Spinal cord (tissue), 10 donors: ENCODE measurements around the gene NCF4. TPM values are rescaled to one million over a fixed set of nuclear protein-coding genes. Genes with fewer than 3 reads are reported as not detected.

Experiments
- DNase-seq, 6 donors: peaks; one replicate each; pipeline versions ENCODE4 v3.0.0 to v3.0.0-alpha.2; 2013 to 2015; ENCODE audit warnings: low spot score in 6 of 6, low read depth in 4 of 6
- H3K27ac ChIP-seq: one replicate; pipeline ENCODE4 v1.5.1; 2013; ENCODE audit warnings: low read depth, low read length, control low read depth
- H3K27me3 ChIP-seq: one replicate; pipeline ENCODE4 v1.6.1; 2013; ENCODE audit warnings: low read length; ENCODE audit not compliant: control insufficient read depth, insufficient read depth
- H3K36me3 ChIP-seq: one replicate; pipeline ENCODE4 v1.6.1; 2013; ENCODE audit warnings: low read length; ENCODE audit not compliant: control insufficient read depth, insufficient read depth
- H3K4me1 ChIP-seq: one replicate; pipeline ENCODE4 v1.6.1; 2013; ENCODE audit warnings: low read length; ENCODE audit not compliant: control insufficient read depth, insufficient read depth
- H3K4me3 ChIP-seq: one replicate; pipeline ENCODE4 v1.5.1; 2013; ENCODE audit warnings: low read depth, low read length, control low read depth
- H3K9me3 ChIP-seq: one replicate; pipeline ENCODE4 v1.6.1; 2013; ENCODE audit warnings: low read length; ENCODE audit not compliant: control insufficient read depth, insufficient read depth
- WGBS: methylation state at CpG from one replicate; pipeline ENCODE4 v1.1.5; 2013; ENCODE audit warnings: missing lambda C conversion rate; ENCODE audit not compliant: insufficient coverage; 5-methylcytosine and 5-hydroxymethylcytosine counted together
- polyA plus RNA-seq, 2 donors: library from polyadenylated mRNA; unstranded; fragments of 120-200 nt; gene quantifications; one replicate each; pipeline ENCODE4 v1.2.1, GENCODE V29; 2013; ENCODE audit not compliant: insufficient read length in 2 of 2
- total RNA-seq, 2 donors: library from RNA; depleted of rRNA in 1 of 2; stranded (reverse); fragments of 120-200 nt in 1 of 2; fragments of >200 nt in 1 of 2; gene quantifications; one replicate each; pipeline versions ENCODE4 v1.2.3 to v1.2.4, GENCODE V29; 2013 to 2014
- donor health status: healthy.

The NCF4 gene
- total and polyA plus RNA-seq, 4 donors, result 3.4 to 9.0 (median 5.3) TPM

GRCh38 chr22:36833073-36833472 is 27.7 kb upstream of the NCF4 start:
- Histone ChIP-seq H3K9me3 (no peaks in the 10 kb centered on the region), H3K27me3 (no peaks in the 10 kb centered on the region), H3K36me3 (no peaks in the 10 kb centered on the region), H3K4me1 (no peaks in the 10 kb centered on the region), H3K27ac (no peak overlapping the region), H3K4me3 (no peak overlapping the region)
- 72% methylated on average over 3 of the region's 3 CpGs for WGBS
- no peak for DNase-seq

- H3K4me1 ChIP-seq, result no peaks in the 10 kb centered on the region
- WGBS, result 62% methylated on average over 3 of the region's 5 CpGs
- DNase-seq, result no peak
Measured at GRCh38 chr22:36835903-36836302, 24.9 kb upstream of the NCF4 start.

GRCh38 chr22:36838119-36839030 is 22.4 kb upstream of the NCF4 start:
- Histone ChIP-seq H3K4me3 (no peak overlapping the region), H3K27me3 (no peaks in the 10 kb centered on the region), H3K36me3 (no peaks in the 10 kb centered on the region), H3K27ac (no peak overlapping the region), H3K9me3 (no peaks in the 10 kb centered on the region), H3K4me1 (no peaks in the 10 kb centered on the region)
- DNase-seq, result no peak
- 77% methylated on average over 10 of the region's 10 CpGs for WGBS

More at GRCh38 chr22:36835903-36836302, 24.9 kb upstream of the NCF4 start:
- H3K9me3 ChIP-seq, result no peaks in the 10 kb centered on the region
- H3K4me3 ChIP-seq, result no peak overlapping the region
- no peaks in the 10 kb centered on the region for H3K36me3 ChIP-seq
- no peaks in the 10 kb centered on the region for H3K27me3 ChIP-seq
- H3K27ac ChIP-seq, result no peak overlapping the region

- H3K9me3 ChIP-seq, result no peaks in the 10 kb centered on the region
- DNase-seq, result no peak
- H3K4me3 ChIP-seq, result no peak overlapping the region
- H3K4me1 ChIP-seq, result no peaks in the 10 kb centered on the region
- no peaks in the 10 kb centered on the region for H3K27me3 ChIP-seq
- 96% methylated on average over 7 of the region's 10 CpGs for WGBS
- no peak overlapping the region for H3K27ac ChIP-seq
- H3K36me3 ChIP-seq, result no peaks in the 10 kb centered on the region
Measured at GRCh38 chr22:36839356-36840073, 21.3 kb upstream of the NCF4 start.

- Histone ChIP-seq H3K9me3 (no peaks in the 10 kb centered on the region), H3K27ac (no peak overlapping the region), H3K36me3 (no peaks in the 10 kb centered on the region), H3K4me1 (no peaks in the 10 kb centered on the region), H3K27me3 (no peaks in the 10 kb centered on the region), H3K4me3 (no peak overlapping the region)
- no peak for DNase-seq
- 85% methylated on average over 8 of the region's 8 CpGs for WGBS
Measured at GRCh38 chr22:36840106-36840505, 20.7 kb upstream of the NCF4 start.

GRCh38 chr22:36846271-36846670 is 14.5 kb upstream of the NCF4 start:
- WGBS, result 73% methylated on average over 5 of the region's 5 CpGs
- H3K27ac ChIP-seq, result no peak overlapping the region
- H3K9me3 ChIP-seq, result no peaks in the 10 kb centered on the region
- H3K4me1 ChIP-seq, result no peaks in the 10 kb centered on the region
- H3K36me3 ChIP-seq, result no peaks in the 10 kb centered on the region
- no peak overlapping the region for H3K4me3 ChIP-seq
- DNase-seq, result no peak
- H3K27me3 ChIP-seq, result peaks cover 2% of the 10 kb centered on the region

GRCh38 chr22:36846949-36847348 is 13.9 kb upstream of the NCF4 start:
- DNase-seq, result no peak
- 57% methylated on average over 6 of the region's 6 CpGs for WGBS
- H3K27me3 ChIP-seq, result peaks cover 2% of the 10 kb centered on the region
- no peaks in the 10 kb centered on the region for H3K4me1 ChIP-seq
- H3K4me3 ChIP-seq, result no peak overlapping the region
- H3K9me3 ChIP-seq, result no peaks in the 10 kb centered on the region
- H3K36me3 ChIP-seq, result no peaks in the 10 kb centered on the region
- H3K27ac ChIP-seq, result no peak overlapping the region

- Histone ChIP-seq H3K27me3 (peaks cover 2% of the 10 kb centered on the region), H3K4me1 (peaks cover 9% of the 10 kb centered on the region), H3K9me3 (no peaks in the 10 kb centered on the region), H3K4me3 (no peak overlapping the region), H3K27ac (no peak overlapping the region), H3K36me3 (no peaks in the 10 kb centered on the region)
- no peak for DNase-seq
- 85% methylated on average over 13 of the region's 14 CpGs for WGBS
Measured at GRCh38 chr22:36850056-36850455, 10.8 kb upstream of the NCF4 start.

GRCh38 chr22:36850682-36851081 is 10.1 kb upstream of the NCF4 start:
- no peaks in the 10 kb centered on the region for H3K36me3 ChIP-seq
- H3K4me3 ChIP-seq, result no peak overlapping the region
- peaks cover 9% of the 10 kb centered on the region for H3K4me1 ChIP-seq
- peaks cover 2% of the 10 kb centered on the region for H3K27me3 ChIP-seq
- DNase-seq, result no peak
- H3K27ac ChIP-seq, result no peak overlapping the region
- WGBS, result 80% methylated on average over 9 of the region's 10 CpGs
- no peaks in the 10 kb centered on the region for H3K9me3 ChIP-seq
